ACC112 (cell line): ENCODE data around the gene EXOC3L1.

ENCODE experiments used
- H2AFZ ChIP-seq: fragments of 200-600 bp; sonication (generic); one replicate; pipeline ENCODE4 v1.6.0; 2017; ENCODE audit warnings: antibody characterized with exemption, low read length; ENCODE audit not compliant: unreplicated experiment
- H3K27ac ChIP-seq: fragments of 200-600 bp; sonication (generic); 2 replicates; pipeline ENCODE4 v1.5.1; 2014; ENCODE audit warnings: low read depth, mild to moderate bottlenecking, antibody characterized with exemption, low read length, moderate library complexity
- H3K27me3 ChIP-seq: fragments of 200-600 bp; sonication (generic); 2 replicates; pipeline ENCODE4 v1.6.1; 2014; ENCODE audit warnings: mild to moderate bottlenecking, antibody characterized with exemption, low read length, moderate library complexity, mixed read lengths; ENCODE audit not compliant: insufficient read depth
- H3K36me3 ChIP-seq: fragments of 200-600 bp; sonication (generic); 2 replicates; pipeline ENCODE4 v1.6.1; 2016; ENCODE audit warnings: mild to moderate bottlenecking, antibody characterized with exemption, low read length, moderate library complexity, mixed read lengths; ENCODE audit not compliant: insufficient read depth
- H3K4me1 ChIP-seq: fragments of 200-600 bp; sonication (generic); one replicate; pipeline ENCODE4 v1.6.1; 2016; ENCODE audit warnings: low read length, mixed read lengths; ENCODE audit not compliant: insufficient read depth, unreplicated experiment, control insufficient read depth
- H3K4me3 ChIP-seq: fragments of 200-600 bp; sonication (generic); 2 replicates; pipeline ENCODE4 v1.5.1; 2014; ENCODE audit warnings: mild to moderate bottlenecking, low read depth, low read length
- H3K79me2 ChIP-seq: fragments of 200-600 bp; sonication (generic); one replicate; pipeline ENCODE4 v1.6.0; 2016; ENCODE audit warnings: low read length; ENCODE audit not compliant: control insufficient read depth, unreplicated experiment, insufficient read depth

The EXOC3L1 gene

GRCh38 chr16:67230809-67231660 is 41.1 kb upstream of the EXOC3L1 start:
- Histone ChIP-seq H3K27me3 (no peaks in the 10 kb centered on the region), H2AFZ (no peak overlapping the region), H3K4me3 (no peak overlapping the region), H3K4me1 (peaks cover 12% of the 10 kb centered on the region), H3K79me2 (peaks cover 20% of the 10 kb centered on the region), H3K27ac (no peak overlapping the region), H3K36me3 (peaks cover 23% of the 10 kb centered on the region; the same call in 1 of the 2 replicates)

GRCh38 chr16:67229906-67230808 is 40.2 kb upstream of the EXOC3L1 start:
- Histone ChIP-seq H3K27ac (no peak overlapping the region), H3K36me3 (peaks cover 19% of the 10 kb centered on the region; the same call in 1 of the 2 replicates), H3K4me1 (peaks cover 20% of the 10 kb centered on the region), H3K27me3 (no peaks in the 10 kb centered on the region), H3K79me2 (peaks cover 28% of the 10 kb centered on the region), H2AFZ (no peak overlapping the region), H3K4me3 (no peak overlapping the region)

GRCh38 chr16:67228905-67229304 is 39.0 kb upstream of the EXOC3L1 start:
- no peak overlapping the region for H2AFZ ChIP-seq
- peaks cover 11% of the 10 kb centered on the region; the same call in 1 of the 2 replicates for H3K36me3 ChIP-seq

GRCh38 chr16:67228034-67228785 is 38.3 kb upstream of the EXOC3L1 start:
- peaks cover 30% of the 10 kb centered on the region for H3K79me2 ChIP-seq
- peak overlapping the region; percentile 96 for H3K4me3 ChIP-seq
- peaks cover 22% of the 10 kb centered on the region for H3K4me1 ChIP-seq
- H2AFZ ChIP-seq = no peak overlapping the region
- H3K27me3 ChIP-seq = no peaks in the 10 kb centered on the region
- H3K27ac ChIP-seq = peak overlapping the region; percentile 72; the same call in 1 of the 2 replicates
- H3K36me3 ChIP-seq = peaks cover 11% of the 10 kb centered on the region; the same call in 1 of the 2 replicates

More at GRCh38 chr16:67228905-67229304, 39.0 kb upstream of the EXOC3L1 start:
- peaks cover 30% of the 10 kb centered on the region for H3K79me2 ChIP-seq
- no peak overlapping the region for H3K27ac ChIP-seq
- H3K27me3 ChIP-seq = no peaks in the 10 kb centered on the region
- H3K4me1 ChIP-seq = peaks cover 22% of the 10 kb centered on the region
- H3K4me3 ChIP-seq = no peak overlapping the region; the same call in 1 of the 2 replicates

GRCh38 chr16:67227567-67227921 is 37.6 kb upstream of the EXOC3L1 start:
- H3K36me3 ChIP-seq = peaks cover 11% of the 10 kb centered on the region; the same call in 1 of the 2 replicates
- H3K4me3 ChIP-seq = peak overlapping the region; percentile 96
- H3K4me1 ChIP-seq = peaks cover 22% of the 10 kb centered on the region
- H3K27me3 ChIP-seq = no peaks in the 10 kb centered on the region
- H3K27ac ChIP-seq = peak overlapping the region; percentile 72
- H2AFZ ChIP-seq = no peak overlapping the region
- peaks cover 30% of the 10 kb centered on the region for H3K79me2 ChIP-seq

GRCh38 chr16:67226804-67227566 is 37.0 kb upstream of the EXOC3L1 start, which contains the start of gene TMEM208:
TMEM208 (plus strand) TSS chr16:67227130; CDS start chr16:67227219, 89 bp downstream.
- peak within 1 kb of the TSS; percentile 96 for H3K4me3 ChIP-seq
- peak within 1 kb of the TSS; percentile 83 for H2AFZ ChIP-seq
- no peaks in the 10 kb centered on the region for H3K27me3 ChIP-seq
- peaks cover 22% of the 10 kb centered on the region for H3K4me1 ChIP-seq
- H3K27ac ChIP-seq = peak within 1 kb of the TSS; percentile 72
- H3K36me3 ChIP-seq = peaks cover 11% of the 10 kb centered on the region; the same call in 1 of the 2 replicates
- H3K79me2 ChIP-seq = peaks cover 30% of the 10 kb centered on the region

- H2AFZ ChIP-seq = peak overlapping the region; percentile 83
- H3K27ac ChIP-seq = peak overlapping the region; percentile 2; the same call in 1 of the 2 replicates
- peaks cover 27% of the 10 kb centered on the region for H3K79me2 ChIP-seq
- peak overlapping the region; percentile 96 for H3K4me3 ChIP-seq
- 0 out of 2 replicates have a peak, but pooled peaks cover 6% of the 10 kb centered on the region for H3K36me3 ChIP-seq
- peaks cover 22% of the 10 kb centered on the region for H3K4me1 ChIP-seq
- H3K27me3 ChIP-seq = no peaks in the 10 kb centered on the region
Observed at GRCh38 chr16:67226295-67226803, 36.4 kb upstream of the EXOC3L1 start.

- no peak overlapping the region for H2AFZ ChIP-seq
- no peaks in the 10 kb centered on the region for H3K27me3 ChIP-seq
- no peak overlapping the region for H3K27ac ChIP-seq
- peaks cover 22% of the 10 kb centered on the region for H3K4me1 ChIP-seq
- no peaks in the 10 kb centered on the region for H3K36me3 ChIP-seq
- H3K4me3 ChIP-seq = no peak overlapping the region
- H3K79me2 ChIP-seq = peaks cover 27% of the 10 kb centered on the region
Observed at GRCh38 chr16:67223992-67224391, 34.1 kb upstream of the EXOC3L1 start.

GRCh38 chr16:67216612-67217490 is 26.9 kb upstream of the EXOC3L1 start:
- Histone ChIP-seq H3K79me2 (no peaks in the 10 kb centered on the region), H2AFZ (no peak overlapping the region), H3K4me1 (peaks cover 7% of the 10 kb centered on the region), H3K27ac (no peak overlapping the region), H3K27me3 (no peaks in the 10 kb centered on the region), H3K36me3 (no peaks in the 10 kb centered on the region), H3K4me3 (no peak overlapping the region)
